Measurements from ENCODE around the gene SHFL. TPM values are rescaled to one million over a fixed set of nuclear protein-coding genes. Genes with fewer than 3 reads are reported as not detected.

Gene SHFL
- 8.1 and 10.2 TPM in 2 replicates for polyA plus RNA-seq

DNA sequence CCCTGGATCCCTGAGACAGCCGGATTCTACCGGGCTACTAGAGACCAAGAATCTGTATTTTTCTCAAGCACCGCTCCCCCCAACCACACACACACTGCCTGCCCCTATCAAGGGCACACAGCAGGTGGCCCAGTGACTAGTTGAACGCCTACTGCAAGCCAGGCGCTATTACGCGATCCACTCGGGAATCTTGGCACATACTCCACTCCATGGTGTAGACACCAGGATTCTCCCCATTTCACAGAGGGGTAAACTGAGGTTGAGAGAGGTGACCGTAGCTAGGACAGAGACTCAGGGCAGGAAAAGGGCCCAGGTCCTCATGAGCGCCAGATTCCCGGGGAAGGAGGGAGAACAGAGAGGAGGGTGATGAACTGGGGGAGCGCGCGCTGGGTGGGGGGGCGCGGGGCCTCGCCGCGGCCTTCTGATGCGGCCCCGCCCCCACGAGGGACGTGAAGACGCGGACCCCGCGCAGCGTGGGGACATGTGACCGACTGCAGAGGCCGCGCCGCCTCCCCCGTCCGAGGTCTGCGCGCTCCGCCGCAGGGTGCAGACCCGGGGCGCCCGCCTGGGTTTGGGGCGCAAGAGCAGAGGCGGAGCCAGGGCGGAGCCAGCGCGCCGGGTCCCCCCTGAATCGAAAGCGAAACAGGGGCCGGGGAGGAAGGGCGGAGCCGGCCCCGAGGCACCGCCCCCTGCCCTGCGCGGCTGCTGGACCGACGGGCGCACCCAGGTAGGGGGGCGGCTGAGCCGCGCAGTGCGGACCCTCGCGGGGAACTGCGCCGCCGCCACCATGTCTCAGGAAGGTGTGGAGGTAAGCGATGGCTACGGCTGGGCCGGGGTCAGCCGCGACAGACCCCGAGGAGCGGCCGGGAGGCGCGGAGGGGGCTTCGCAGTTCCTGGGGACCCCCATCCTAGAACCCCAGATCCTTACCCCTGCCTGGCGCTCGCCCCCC is at the start of gene SHFL:
Gene SHFL (plus strand): TSS at position 677 of the 950 bp plus-strand sequence. CDS start 111 bp downstream, at position 788.

DNA sequence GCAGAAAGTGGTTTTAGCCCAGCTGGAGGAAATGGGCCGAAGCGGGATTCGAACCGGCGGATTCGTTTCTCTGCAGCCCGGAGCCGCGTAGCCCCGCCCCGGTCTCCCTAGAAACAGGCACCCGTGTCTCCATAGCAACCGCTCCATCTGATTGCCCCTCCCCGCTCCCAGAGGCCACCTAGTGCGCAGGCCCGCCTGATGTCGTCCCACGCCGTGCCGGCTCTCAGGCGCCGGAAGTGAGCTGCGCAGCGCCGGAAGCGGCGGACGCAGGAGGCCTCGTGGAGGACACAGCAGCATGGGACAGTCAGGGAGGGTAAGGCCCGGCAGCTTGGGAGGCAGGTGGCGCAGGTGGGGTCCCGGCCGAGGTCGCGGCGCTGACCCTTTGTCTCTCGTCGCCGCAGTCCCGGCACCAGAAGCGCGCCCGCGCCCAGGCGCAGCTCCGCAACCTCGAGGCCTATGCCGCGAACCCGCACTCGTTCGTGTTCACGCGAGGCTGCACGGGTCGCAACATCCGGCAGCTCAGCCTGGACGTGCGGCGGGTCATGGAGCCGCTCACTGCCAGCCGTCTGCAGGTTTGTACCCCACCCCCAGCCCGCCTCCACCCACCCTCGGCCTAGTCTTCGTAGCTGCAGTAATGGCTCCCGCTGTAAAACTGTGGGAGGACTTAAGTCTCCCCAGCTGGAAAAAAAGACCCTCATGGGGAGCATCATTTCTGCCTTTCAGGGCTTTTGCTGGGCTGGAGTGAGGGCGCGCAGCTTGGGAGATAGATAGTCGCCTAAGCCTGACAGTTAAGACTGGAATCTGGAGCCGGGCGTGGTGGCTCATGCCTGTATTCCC is 20.2 kb downstream of the SHFL start, which contains the start of gene PPAN:
Gene PPAN (plus strand): TSS at position 263 of the 837 bp plus-strand sequence. CDS start 33 bp downstream, at position 296.

DNA sequence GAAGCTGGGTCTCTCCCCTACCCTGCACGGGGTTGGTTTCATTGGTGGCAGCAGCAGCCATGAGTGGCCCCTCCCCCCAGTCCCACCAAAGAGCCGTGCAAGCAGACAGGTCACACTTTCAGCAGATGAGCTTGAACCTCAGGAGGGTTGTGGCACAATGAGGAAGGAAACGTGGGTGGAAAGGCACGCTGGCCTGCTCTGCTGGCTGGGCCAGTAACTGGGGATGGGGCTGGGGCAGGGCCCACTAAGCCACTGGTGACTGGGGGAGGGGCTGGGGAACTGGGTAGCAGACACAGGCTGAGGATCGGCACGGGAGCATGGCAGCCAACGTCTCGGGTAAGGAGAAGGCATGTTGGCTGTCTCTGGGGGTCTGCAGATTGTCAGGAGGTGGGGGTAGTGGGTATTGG is 25.3 kb downstream of the SHFL start, which contains the start of gene P2RY11:
Gene P2RY11 (plus strand): TSS at position 289 of the 407 bp plus-strand sequence. CDS start 29 bp downstream, at position 318.

Other genes starting within 250 kb of the SHFL start
- 0.45 and 2.6 TPM in 2 replicates for gene OLFM2, start 149.8 kb upstream of the SHFL start, polyA plus RNA-seq
- 0.52 and 0.60 TPM in 2 replicates for gene COL5A3, start 75.8 kb upstream of the SHFL start, polyA plus RNA-seq
- gene RDH8, start 72.8 kb upstream of the SHFL start, polyA plus RNA-seq: not detected in 2 replicates
- 1.3 TPM in 1 of 2 replicates, not detected in the other for gene ANGPTL6, start 16.4 kb downstream of the SHFL start, polyA plus RNA-seq
- gene PPAN, start 20.0 kb downstream of the SHFL start, polyA plus RNA-seq: 0.21 and 0.94 TPM in 2 replicates
- gene P2RY11, start 25.4 kb downstream of the SHFL start, polyA plus RNA-seq: not detected in 2 replicates
- 27.0 and 30.7 TPM in 2 replicates for gene EIF3G, start 33.6 kb downstream of the SHFL start, polyA plus RNA-seq
- 28.9 and 38.4 TPM in 2 replicates for gene DNMT1, start 108.6 kb downstream of the SHFL start, polyA plus RNA-seq
- gene S1PR2, start 145.0 kb downstream of the SHFL start, polyA plus RNA-seq: not detected in 2 replicates
- gene MRPL4, start 165.9 kb downstream of the SHFL start, polyA plus RNA-seq: 11.7 and 13.8 TPM in 2 replicates
- not detected in 2 replicates for gene ICAM1, start 184.8 kb downstream of the SHFL start, polyA plus RNA-seq
- gene ICAM4, start 200.6 kb downstream of the SHFL start, polyA plus RNA-seq: not detected in 2 replicates
- gene ICAM5, start 203.6 kb downstream of the SHFL start, polyA plus RNA-seq: 0.24 TPM in 1 of 2 replicates, not detected in the other
- gene ZGLP1, start 223.5 kb downstream of the SHFL start, polyA plus RNA-seq: not detected in 2 replicates
- gene FDX2, start 229.7 kb downstream of the SHFL start, polyA plus RNA-seq: 12.7 and 29.5 TPM in 2 replicates
- 0.13 TPM in 2 replicates for gene RAVER1, start 247.2 kb downstream of the SHFL start, polyA plus RNA-seq